GM18858 (cell line): ENCODE data around the gene CHKB.

Experiments
- ATAC-seq: cut with Tn5 transposase; IDR thresholded peaks from one replicate; pipeline ENCODE4 v1.9.1; 2021; ENCODE audit not compliant: unreplicated experiment

CHKB gene

DNA sequence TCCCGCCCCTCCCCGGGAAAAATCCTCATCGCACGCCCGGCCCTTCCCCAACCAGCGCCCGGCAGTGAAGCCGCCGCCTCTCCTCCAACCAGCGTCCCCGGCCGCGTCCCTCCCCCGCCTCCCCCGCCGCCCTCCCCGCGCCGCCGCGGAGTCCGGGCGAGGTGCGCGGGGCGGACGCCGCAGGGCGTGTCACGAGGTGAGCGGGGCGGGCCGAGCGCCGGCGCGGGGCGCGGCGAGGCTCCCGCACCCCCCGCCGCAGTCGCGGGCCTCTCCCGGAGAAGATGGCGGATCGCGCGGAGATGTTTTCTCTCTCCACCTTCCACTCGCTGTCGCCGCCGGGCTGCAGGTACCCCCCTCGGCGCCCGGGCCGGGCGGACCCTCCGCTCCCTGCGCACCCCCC lies 17.9 kb upstream of the CHKB start, which contains the start of gene MAPK8IP2:
TSS of gene MAPK8IP2 (plus strand) at position 256 of the 400 bp plus-strand sequence. CDS start at position 282, 26 bp downstream.
- ATAC-seq, result no peak

DNA sequence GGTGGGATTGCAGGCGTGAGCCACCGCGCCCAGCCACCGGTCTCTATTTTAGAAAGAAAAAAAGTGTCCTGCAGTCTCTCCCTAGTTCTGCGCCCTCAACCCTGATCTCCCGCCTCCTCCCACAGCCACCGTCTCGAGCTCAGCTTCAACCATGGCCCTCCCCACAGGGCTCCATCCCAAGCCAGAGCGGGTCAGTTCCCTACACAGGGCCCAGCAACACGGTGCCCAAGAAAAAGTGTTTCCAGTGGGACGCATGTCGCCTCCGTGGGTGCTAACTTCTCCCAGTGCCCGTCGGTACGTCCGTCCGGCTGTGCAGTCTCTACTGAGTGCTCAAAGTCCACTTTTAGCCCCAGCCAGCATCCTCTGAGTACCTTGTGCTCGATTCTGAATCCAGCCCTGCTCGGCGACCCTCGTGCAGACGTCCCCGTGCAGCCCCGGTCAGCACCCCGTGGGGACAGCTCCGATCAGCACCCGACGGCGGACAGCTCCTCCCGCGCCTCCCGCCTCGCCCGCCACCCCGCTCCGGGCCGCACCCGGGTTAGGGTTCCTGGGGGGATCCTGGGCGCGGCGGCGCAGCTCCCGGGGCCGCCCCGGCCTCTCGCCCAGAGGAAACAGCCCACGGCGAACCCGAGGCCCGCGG lies 17.3 kb upstream of the CHKB start:
- ATAC-seq, result no peak

DNA sequence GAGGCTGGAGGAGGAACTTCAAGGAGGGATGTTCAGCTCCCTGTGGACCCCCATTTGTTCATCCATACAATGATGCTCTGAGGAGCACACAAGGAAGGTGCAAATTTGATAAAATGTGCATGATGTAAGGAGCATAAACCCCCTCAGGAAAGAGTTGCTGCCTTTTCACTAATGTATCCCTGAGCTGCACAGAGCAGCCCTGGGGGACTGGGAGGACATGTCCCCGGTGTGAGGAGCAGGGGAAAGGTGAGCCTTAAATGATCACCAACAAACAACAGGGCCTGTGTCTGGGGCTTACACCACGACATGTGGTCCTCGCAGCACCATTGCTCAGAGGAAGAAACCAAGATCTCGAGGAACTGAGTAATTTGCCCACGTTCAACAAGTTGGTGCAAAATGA lies 14.4 kb upstream of the CHKB start:
- ATAC-seq, result no peak

DNA sequence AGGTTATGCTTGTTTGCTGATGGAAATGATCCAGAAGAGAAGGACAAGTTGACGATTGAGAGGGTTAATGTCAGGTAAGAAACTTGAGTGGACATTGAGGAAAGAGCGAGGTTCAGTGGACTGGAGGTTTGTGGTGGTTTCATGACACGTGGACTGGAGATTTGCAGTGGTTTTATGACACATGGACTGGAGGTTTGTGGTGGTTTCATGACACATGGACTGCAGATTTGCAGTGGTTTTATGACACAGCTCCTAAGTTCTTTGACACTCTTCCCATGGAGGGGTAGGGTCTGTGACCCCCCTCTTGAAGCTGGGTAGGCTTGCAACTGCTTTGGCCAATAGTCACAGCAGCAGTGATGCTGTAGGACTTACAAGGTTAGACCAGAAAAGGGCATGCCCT lies 12.5 kb upstream of the CHKB start:
- no peak for ATAC-seq

DNA sequence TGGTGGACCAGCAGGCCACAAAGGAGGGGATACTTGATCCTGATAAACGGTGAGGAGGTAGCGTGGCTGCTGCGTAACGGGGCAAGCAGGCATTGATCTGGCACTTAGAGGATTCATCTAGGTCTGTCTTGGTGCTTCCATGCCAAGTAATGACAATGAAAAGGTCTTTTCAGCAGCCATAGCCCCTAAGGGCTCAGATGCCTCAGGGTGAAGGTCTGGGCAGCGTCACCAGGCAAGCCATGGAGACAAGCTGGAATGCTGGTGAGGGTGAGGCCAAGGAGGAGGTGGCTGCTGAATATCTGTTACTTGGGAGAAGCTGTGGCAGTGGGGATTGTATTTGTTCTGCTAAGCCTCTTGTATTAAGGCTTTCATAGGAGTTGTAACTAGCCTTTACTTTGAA lies 4.8 kb upstream of the CHKB start:
- no peak for ATAC-seq

DNA sequence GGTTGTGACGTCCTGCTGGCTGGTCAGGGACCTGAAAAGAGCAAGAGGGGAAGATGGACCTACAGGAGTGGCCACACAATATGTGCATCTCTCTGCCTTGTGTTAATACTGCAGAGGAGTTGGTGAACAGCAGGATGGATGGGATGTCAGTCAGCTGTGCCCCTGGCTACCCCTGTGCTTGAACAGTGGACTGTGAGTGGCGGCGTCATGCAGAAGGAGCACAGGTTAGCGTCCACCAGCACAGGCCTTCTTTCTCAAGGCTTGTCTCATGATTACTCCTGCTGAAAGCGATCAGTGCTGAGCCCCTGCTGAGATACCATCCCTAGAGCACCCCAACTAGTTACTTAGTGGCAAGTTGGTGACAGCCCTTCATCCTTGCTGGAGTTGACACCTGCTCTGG lies 3.8 kb upstream of the CHKB start:
- ATAC-seq, result no peak

DNA sequence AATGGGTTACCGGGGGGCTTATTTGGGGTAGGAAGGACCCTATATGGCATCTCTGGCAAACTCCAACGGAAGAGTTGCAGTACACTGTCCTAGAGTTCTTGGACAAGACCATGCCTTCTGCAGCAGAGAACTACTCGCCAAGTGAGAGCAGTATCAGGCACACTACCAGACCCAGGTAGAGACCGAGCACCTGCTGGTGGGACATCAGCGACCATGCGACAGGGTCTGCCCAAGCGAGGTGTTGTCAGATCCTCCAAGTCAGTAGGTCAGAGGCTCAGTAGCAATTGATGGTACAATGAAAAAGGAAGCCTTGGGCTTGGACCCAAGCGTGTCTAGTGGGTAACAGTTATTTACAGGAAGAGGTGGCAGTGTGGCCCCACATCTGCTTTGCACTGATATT lies 3.1 kb upstream of the CHKB start:
- ATAC-seq, result no peak

DNA sequence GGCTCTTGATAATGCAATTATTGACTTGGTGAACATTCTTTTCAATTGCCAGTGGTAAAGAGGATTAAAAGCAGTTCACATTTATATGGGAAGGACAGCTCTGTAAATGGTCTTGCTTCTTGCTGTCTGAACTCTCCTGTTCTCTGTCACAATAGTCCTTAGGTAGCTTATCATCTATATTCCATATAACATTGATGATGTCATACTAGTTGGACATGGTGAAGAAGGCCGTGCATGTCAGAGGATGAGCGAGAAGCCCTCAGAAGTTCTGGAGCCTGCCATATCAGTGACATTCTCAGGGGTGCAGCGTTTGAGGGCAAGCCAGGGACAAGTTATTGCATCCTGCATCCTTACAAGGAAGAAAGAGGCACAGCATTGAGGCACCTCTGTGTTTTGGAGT lies 2.6 kb upstream of the CHKB start:
- ATAC-seq, result no peak

DNA sequence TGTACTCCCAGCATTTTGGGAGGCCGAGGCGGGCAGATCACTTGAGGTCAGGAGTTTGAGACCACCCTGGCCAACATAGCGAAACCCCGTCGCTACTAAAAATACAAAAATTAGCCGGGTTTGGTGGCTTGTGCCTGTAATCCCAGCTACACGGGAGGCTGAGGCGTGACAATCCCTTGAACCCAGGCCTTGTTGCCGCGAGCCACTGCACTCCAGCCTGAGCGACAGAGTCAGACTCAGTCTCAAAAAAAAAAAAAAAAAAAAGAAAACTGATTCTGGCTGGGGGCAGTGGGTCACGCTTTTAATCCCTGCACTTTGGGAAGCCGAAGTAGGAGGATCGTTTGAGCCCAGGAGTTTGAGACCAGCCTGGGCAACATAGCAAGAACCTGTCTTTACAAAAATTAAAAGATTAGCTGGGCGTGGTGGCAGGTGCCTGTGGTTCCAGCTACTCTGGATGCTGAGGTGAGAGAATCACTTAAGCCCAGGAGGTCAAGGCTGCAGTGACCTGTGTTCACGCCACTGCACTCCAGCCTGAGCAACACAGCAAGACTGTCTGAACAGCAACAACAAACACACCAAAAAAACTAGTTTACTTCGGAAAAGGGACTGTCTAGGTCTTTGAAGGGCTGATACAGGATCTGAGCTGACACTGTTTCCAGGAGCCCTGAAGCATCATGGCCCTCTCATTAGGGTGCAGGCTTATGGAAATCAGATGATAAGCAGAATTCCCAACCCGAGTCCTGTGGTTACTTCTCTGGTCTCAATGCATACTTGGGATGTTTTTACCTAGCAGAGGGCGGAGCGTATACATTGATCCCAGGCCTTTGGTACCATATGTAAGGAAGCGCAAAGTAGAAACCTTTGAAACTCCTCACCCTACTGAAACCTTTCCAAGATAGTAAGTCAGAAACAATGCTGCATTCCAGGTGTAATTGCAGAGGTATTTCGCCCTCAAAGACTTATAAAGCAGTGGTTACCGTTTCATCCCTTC lies 1.8 kb upstream of the CHKB start:
- ATAC-seq, result no peak

DNA sequence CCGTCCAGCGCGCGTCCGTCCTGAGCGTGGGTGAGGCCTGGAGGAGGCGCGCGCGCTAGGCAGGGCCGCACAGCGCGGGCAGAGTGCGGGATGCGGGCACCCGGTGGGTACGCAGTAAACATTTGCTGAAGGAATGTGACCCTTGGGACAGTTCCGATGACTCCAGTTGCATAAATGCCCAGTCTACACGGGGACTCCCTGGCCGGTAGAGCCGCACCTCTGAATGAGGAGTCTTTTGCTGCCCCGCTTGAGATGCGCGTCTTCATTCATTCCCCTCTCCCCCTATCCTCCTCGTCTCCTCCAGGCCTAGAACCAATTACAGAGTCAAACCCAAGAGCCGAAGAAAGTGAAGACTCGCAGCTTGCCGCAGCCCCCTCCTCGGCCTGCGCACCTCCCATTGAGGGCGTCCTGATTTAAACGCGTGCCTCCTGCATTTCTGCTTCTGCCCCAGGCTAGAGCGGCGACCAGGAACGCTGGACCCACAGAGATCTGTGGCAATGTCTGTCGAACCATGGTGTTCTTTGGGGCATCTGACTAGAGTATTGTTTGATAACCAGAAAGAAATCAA lies 729 bp upstream of the CHKB start:
- peak; percentile 17 for ATAC-seq

DNA sequence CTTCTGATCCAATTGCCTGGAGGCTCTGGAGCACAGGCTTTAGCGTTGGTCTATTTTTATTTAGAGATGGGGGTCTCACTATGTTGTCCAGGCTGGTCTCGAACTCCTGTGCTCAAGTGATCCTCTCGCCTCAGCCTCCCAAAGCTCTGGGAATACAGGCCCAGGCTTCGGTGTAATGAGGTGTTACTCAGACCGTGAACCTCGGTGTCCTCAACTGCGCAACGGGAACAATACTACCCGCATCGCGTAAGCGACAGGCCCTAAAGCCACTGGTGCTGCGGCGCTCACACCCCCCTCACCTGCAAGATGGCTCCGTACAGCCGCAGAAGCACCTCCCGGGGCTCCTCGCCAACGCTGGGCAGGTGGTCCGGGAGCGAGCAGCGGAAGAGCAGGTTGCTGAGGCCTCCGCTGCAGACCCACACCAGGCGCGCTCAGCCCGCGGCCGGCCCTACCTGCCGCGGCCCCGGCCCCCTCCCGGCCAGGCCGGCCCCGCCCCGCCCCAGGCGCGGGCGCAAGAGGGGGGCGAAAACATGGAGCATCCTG lies 628 bp downstream of the CHKB start:
- no peak for ATAC-seq

DNA sequence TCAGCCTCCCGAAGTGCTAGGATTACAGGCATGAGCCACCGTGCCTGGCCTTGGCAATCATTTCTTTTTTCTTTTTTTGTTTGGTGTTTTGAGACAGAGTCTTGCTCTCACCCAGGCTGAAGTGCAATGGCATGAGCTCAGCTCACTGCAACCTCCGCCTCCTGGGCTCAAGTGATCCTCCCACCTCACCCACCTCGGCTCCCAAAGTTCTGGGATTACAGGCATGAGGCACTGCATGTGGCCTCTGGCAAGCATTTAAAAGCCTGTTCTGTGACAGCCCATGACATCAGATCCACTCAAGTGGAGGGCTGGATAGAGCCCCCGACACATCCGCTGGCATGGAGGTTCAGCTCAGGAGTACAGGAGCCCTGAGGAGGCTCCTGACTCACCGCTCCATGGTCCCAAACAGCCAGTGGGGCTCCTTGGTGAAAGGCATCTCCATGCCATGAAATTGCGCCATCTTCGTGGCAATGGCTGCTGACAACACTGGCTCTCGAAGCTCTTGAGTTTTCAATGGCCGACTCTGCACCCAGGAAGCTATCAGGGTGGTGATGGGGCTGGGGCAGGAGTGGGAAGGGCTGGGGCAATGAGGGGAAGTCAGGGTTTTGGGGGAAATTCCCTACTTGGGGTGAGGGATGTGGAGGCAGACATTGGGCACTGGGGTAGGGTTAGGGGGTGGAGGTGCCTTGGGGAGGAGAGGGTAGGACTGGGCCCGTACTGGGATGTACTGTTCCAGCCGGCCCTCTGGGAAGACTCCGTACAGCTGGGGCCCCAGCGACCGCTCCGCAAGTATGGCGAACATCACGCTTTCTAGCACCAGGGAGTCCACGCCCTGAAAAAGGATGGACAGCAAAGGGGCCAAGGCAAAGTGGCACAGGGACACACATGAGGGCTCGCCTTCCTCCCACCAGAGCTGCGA lies 1.4 kb downstream of the CHKB start:
- no peak for ATAC-seq

DNA sequence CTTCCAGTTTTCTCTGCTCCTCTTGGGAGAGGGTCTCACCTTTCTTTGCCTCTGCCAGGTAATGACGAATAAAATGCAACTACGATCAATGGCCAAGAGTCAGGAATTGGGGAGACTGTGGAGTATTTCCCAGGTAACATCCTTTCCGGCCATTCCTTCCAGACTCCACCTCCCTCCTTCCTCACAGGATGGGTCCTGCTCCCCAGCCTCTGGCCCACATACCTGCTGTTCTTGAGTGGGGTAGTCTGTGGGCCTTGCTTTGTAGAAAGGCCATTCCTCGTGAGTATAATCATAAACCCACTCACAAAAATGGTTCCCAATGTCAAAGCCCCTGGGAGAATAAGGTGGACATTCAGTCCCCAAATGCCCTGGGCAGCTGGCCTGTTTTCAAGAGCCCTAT lies 2.9 kb downstream of the CHKB start:
- no peak for ATAC-seq

DNA sequence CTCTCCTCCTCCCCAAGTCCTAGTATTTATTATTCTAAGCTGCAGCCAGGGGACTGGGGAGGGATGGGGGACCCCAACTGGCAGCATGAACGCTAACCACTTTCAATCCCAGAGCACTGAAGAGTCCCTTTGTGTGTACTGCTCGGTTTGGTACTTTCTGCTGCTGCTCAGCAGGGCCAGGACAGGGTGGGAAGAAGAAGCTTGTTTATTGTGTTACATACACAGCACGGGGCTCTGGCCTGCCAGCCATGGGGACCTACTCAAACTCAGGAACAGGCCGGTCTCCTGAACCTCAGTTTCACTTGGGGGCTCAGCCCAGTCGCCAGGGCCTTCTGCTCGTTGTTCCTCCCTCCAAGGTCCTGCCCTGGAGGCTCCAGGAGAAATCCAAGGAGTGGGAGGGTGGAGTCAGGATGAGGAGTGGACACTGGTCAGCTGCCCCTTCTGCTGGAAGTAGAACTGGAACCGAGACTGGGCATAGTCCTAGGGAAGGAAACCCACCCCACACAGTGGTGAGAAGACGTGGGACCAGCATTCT lies 3.8 kb downstream of the CHKB start:
- ATAC-seq, result no peak

DNA sequence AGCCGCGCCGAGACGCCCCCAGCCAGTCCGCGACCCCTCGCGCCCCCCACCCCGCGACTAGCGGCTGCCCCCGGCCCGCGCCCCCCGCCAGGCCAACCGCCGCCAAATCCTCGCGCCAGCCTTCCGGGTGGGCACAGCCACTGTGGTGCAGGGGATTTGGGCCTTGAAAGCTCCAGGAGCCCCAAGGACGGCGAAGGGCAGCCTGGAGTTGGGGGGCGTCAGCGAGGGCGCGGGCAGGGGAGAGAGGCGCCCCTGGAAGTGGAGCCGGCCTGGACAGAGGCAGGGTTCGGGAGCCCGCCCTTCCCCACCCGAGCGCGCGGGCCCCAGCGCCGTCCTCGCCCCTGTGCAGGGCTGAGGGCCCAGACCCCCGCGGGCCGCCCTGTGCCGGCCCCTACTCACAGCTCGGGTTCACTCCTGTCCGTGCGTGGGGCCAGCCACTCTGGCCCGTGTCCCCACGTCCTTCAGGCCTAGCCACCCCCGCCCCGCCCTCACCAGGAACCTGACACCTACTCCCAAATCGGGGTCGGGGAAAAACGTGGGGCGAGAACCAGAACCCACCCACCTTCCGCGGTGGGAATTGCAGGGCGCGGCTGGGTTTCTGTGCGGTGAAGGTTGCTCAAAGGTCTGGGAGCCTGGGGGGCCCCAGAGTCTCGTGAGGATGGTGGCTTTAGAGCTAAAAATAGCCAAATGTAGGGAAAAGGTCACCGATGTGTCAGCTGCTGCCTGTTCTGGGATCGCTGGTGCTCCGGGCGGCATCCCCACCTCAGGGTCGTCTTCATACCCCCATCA lies 4.5 kb downstream of the CHKB start, which contains the start of gene CPT1B:
TSS of gene CPT1B (minus strand) at position 441 of the 789 bp plus-strand sequence. CDS start 512 bp downstream, outside the sequence.
- no peak for ATAC-seq

DNA sequence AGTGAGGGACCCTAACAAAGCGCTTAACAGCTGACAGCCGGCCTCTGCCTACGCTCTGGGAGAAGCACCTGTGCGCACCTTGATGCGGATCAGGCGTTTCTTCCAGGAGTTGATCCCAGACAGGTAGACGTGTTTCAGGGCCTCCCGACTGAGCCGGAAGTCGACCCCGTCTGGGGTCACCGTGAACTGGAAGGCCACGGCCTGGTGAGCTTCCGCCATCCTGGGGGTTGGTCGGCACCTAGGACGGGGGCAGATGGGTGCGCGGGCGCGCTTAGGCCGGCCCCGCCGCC lies 5.0 kb downstream of the CHKB start:
- ATAC-seq, result no peak

DNA sequence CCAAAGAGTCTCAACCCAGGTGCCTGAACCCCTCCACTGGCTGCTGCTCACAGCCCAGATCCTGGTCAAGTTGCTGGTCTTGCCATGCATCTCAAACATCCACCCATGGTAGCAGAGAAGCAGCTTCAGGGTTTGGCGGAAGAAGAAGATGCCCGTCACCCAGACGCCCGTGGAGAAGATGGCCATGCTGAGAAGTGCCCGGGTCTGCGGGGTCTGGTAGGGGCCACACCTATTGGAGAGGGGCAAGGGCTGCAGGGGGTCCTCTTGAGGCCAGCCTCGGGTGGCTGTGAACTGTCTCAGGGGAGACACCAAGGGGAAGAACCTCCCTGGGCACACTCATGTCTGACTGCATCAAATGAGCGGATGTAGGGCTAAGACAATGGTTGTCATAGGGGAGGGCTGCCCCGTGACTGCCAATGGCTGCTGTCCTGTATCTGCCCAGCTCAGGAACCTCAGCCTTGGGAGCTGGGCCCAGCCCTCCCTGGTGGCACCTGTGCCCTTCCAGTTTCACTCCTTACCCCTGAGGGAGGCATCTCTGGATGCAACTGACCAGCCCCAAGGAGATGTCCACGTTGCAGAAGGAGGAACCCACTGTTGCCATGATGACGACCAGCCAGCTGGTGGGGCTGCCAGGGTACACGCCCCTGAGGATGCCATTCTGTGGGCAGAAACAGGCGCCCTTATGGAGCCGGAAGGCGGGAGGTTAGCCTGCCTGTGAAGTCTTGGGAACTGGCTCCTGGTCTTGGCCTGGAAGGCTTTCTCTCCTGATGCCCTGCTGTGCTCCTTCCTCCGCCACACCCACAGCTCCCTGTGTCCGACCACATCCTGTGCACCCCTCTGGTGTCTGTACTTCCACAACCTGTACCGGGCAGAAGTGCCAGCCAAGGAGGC lies 5.6 kb downstream of the CHKB start:
- no peak for ATAC-seq

DNA sequence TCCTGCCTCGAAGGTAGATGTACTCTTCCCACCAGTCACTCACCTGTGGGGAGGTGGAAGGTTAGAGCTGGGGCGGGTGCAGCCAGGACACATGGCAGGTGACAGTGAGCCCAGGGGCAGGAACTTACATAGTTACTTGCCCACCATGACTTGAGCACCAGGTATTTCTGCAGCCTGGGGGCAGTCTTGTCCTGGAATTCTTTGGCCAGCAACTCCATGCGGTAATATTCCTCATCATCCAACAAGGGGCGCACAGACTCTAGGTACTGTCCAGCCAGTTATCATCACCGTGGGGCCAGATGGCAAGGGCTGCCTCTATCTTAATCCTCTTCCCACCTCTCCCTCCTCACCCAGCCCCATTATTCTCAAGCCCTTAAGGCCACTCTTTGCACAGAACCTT lies 6.6 kb downstream of the CHKB start:
- ATAC-seq, result no peak
